MG63 (cell line): ENCODE data around the gene CD59. TPM values are rescaled to one million over a fixed set of nuclear protein-coding genes. Genes with fewer than 3 reads are reported as not detected.

Experiments used
- DNase-seq: peaks from one replicate; pipeline ENCODE4 v3.0.0-alpha.2; 2020
- H3K27me3 ChIP-seq: fragments of 250-450 bp; sonication (Bioruptor Pico); 2 replicates; pipeline ENCODE4 v1.5.1; 2020; ENCODE audit warnings: mild to moderate bottlenecking, moderate library complexity
- H3K36me3 ChIP-seq: fragments of 250-450 bp; sonication (Bioruptor Pico); 2 replicates; pipeline ENCODE4 v1.5.1; 2020; ENCODE audit warnings: mild to moderate bottlenecking, moderate library complexity
- H3K4me3 ChIP-seq: fragments of 250-450 bp; sonication (Bioruptor Pico); 2 replicates; pipeline ENCODE4 v1.5.1; 2020; ENCODE audit warnings: mild to moderate bottlenecking, moderate library complexity
- H3K9me3 ChIP-seq: fragments of 250-450 bp; sonication (Bioruptor Pico); 2 replicates; pipeline ENCODE4 v1.5.1; 2020; ENCODE audit warnings: mild to moderate bottlenecking, moderate library complexity
- total RNA-seq: library from RNA; depleted of rRNA; stranded (reverse); fragments of >200 nt; shearing (Covaris generic); gene quantifications from 2 replicates; pipeline ENCODE4 v1.2.3, GENCODE V29; 2014; ENCODE audit warnings: low replicate concordance

Gene CD59
- total RNA-seq, 1 experiment from 2014 or later: 360 TPM

DNA sequence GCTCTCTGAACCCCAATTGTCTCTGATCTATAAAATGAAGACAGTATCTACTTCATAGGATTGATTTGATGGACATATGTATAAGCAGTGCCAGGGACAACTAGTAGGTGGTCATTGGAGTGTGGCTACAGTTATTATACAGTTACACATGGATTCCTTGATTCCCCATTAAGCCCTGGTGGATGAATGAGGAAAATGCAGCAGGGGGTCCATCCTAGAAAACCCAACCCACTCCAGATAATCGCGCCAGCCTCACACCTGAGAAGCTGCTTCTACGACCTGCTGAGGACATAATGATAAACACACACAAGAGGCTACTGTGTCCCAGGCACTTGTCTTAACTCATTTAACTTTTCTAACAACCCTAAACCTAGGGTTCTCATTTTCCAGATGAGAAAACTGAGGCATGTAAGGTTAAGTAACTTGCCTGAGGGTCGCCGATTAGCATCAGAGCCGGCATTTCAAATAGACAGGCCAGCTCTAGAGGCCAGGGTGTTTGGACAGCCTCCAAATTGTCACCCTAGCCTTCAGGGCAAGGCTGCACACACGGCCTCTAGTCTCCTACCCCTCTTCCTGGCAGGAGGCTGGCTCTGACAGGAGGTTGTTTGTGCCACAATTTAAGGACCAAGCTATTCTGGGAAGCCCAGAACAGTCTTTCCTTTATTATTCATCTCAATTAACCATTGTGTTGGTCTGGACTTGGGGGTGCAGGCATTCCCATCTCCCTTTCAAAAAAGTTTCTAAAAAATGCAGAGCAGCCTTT is 31.8 kb downstream of the CD59 start:
- peaks cover 53% of the 10 kb centered on the region for H3K36me3 ChIP-seq
- DNase-seq: no peak
- H3K9me3 ChIP-seq: no peaks in the 10 kb centered on the region
- no peaks in the 10 kb centered on the region for H3K27me3 ChIP-seq
- H3K4me3 ChIP-seq: no peak overlapping the region

- H3K36me3 ChIP-seq: peaks cover 47% of the 10 kb centered on the region
- no peaks in the 10 kb centered on the region for H3K27me3 ChIP-seq
- DNase-seq: peak; percentile 52
- H3K4me3 ChIP-seq: no peak overlapping the region
- no peaks in the 10 kb centered on the region for H3K9me3 ChIP-seq
Observed at GRCh38 chr11:33703788-33704187, 32.4 kb downstream of the CD59 start.

GRCh38 chr11:33703234-33703633 is 33.0 kb downstream of the CD59 start:
- Histone ChIP-seq H3K27me3 (no peaks in the 10 kb centered on the region), H3K36me3 (peaks cover 43% of the 10 kb centered on the region), H3K4me3 (no peak overlapping the region), H3K9me3 (no peaks in the 10 kb centered on the region)
- DNase-seq: no peak

- H3K27me3 ChIP-seq: no peaks in the 10 kb centered on the region
- peaks cover 27% of the 10 kb centered on the region for H3K36me3 ChIP-seq
- H3K9me3 ChIP-seq: no peaks in the 10 kb centered on the region
- peak overlapping the region; percentile 52 for H3K4me3 ChIP-seq
- DNase-seq: no peak
Observed at GRCh38 chr11:33701302-33702230, 34.7 kb downstream of the CD59 start.

DNA sequence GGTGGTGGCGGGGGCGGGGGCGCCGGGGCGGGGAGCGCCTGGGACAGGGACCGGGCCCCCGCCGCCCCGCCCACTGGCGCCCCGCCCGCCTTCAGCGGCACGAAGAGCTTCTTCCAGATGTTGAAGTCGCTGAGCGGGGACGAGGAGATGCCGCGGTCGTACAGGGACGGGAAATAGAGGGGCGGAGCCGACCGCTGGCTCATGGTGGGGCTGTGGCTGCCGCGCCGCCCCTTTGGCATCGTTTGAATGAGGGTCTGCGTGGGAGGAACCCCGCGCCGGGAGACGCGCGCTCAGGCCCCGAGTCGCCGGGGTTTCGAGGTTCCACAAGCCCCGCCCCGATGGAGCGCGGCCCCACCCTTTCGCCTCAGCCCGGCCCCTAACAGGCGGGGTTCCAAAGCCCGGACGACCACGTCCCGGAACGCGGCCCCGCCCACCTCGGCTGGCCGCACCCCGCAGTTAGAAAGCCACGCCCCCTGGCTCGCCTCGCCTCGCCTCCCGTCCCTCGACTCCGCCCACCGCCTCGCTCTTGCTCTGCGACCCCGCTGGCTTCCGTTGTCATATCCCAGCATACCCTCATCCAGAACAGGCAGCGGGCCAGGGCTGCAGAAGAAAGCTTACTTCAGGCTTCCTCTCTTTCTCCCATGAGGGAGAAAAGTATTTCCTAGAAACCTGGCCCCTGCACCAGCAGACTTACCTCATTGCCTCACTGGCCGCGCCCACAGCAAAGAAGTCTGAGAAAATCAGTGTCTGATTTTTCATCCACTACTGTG is 35.5 kb downstream of the CD59 start, which contains the start of gene C11orf91:
TSS of gene C11orf91 (minus strand) at position 325 of the 770 bp plus-strand sequence. CDS start at position 239, 86 bp downstream.
- peak; percentile 97 for DNase-seq
- Histone ChIP-seq H3K4me3 (peak within 1 kb of the TSS; percentile 52), H3K9me3 (no peaks in the 10 kb centered on the region), H3K36me3 (peaks cover 20% of the 10 kb centered on the region), H3K27me3 (no peaks in the 10 kb centered on the region)

DNA sequence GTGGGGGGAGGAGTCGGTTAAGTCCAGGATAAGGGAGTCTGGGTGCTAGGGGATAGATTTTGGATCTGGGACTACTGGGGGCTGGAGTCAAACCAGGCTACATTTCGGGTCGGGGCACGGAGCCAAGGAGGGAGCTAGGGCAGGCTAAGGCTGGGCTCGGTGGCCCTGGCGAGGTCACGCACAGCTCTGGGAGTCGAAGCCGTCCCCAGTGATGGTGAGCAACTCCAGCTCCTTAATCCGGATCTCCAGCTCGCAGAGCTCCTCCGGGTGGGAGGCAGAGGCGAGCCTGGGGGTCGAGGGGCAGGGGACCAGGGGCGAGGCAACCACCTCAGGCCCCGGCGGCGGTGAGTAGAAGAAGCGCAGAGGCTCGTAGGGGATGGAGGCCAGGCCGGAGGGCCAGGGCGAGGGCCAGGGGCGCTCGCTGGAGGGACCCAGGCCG is 36.1 kb downstream of the CD59 start:
- no peak for DNase-seq

GRCh38 chr11:33699515-33700062 is 36.6 kb downstream of the CD59 start:
- Histone ChIP-seq H3K9me3 (no peaks in the 10 kb centered on the region), H3K4me3 (no peak overlapping the region), H3K36me3 (peaks cover 9% of the 10 kb centered on the region), H3K27me3 (no peaks in the 10 kb centered on the region)
- no peak for DNase-seq

More for the DNA sequence above, 36.1 kb downstream of the CD59 start:
- peaks cover 14% of the 10 kb centered on the region for H3K36me3 ChIP-seq
- no peaks in the 10 kb centered on the region for H3K9me3 ChIP-seq
- H3K27me3 ChIP-seq: no peaks in the 10 kb centered on the region
- H3K4me3 ChIP-seq: peak overlapping the region; percentile 52

DNA sequence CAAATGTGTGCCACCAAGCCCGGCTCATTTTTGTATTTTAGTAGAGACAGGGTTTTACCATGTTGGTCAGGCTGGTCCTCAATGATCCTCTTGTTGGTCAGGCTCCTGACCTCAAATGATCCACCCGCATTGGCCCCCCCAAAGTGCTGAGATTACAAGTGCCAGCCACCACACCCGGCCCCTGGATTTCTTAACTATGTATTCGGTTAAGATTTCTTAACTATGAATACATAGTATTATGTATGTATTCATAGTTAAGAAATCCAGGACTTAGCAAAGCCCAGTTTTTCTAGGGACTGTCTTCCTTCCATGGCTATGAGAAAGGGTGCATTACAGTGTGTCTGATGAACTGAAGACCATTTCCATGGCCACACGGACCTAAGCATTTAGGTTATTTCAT is 37.3 kb downstream of the CD59 start:
- no peak for DNase-seq
- Histone ChIP-seq H3K4me3 (no peak overlapping the region), H3K9me3 (no peaks in the 10 kb centered on the region), H3K36me3 (peaks cover 3% of the 10 kb centered on the region; the same call in 1 of the 2 replicates), H3K27me3 (no peaks in the 10 kb centered on the region)

DNA sequence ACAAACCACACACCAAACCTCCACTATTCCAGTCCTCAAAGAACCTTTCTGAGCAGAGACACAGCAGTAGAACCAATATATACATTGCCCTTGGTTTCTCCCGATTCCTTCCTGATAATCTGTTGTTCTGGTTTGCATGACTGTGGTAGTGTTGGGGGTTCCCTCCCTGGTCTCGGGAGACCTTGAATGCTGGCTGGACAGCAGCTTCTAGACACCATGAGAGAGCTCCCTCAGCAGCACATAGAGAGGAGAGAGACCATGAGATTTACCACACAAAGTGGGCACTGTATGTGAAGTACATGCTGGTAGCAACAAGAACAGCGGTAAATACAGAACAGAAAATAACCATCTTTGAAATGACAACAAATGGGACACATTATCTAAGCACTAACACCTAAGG is 38.2 kb downstream of the CD59 start:
- H3K9me3 ChIP-seq: no peaks in the 10 kb centered on the region
- H3K27me3 ChIP-seq: no peaks in the 10 kb centered on the region
- no peaks in the 10 kb centered on the region for H3K36me3 ChIP-seq
- no peak overlapping the region for H3K4me3 ChIP-seq
- DNase-seq: no peak

GRCh38 chr11:33696931-33697638 is 39.1 kb downstream of the CD59 start:
- Histone ChIP-seq H3K4me3 (no peak overlapping the region), H3K36me3 (no peaks in the 10 kb centered on the region), H3K9me3 (no peaks in the 10 kb centered on the region), H3K27me3 (no peaks in the 10 kb centered on the region)
- no peak for DNase-seq

DNA sequence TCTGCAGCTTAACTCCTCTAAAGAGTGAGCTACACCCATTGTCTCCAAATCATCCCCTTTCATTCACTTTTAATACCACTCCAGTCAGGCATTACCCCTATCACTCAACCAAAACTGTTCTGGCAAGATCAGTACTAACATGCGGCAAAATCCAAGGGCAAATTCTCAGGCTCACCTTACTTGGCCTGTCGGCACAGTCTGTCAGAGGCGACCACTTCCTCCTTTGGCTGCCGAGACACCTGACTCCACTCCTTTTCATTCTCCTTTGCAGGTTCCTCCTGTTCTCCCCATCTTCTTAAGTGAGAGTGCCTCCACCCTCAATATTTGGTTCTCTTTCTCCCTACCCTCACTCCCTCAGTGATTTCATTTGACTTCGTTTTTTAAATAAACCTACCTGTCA is 39.8 kb downstream of the CD59 start:
- Histone ChIP-seq H3K36me3 (no peaks in the 10 kb centered on the region), H3K9me3 (no peaks in the 10 kb centered on the region), H3K4me3 (no peak overlapping the region), H3K27me3 (no peaks in the 10 kb centered on the region)
- DNase-seq: no peak

DNA sequence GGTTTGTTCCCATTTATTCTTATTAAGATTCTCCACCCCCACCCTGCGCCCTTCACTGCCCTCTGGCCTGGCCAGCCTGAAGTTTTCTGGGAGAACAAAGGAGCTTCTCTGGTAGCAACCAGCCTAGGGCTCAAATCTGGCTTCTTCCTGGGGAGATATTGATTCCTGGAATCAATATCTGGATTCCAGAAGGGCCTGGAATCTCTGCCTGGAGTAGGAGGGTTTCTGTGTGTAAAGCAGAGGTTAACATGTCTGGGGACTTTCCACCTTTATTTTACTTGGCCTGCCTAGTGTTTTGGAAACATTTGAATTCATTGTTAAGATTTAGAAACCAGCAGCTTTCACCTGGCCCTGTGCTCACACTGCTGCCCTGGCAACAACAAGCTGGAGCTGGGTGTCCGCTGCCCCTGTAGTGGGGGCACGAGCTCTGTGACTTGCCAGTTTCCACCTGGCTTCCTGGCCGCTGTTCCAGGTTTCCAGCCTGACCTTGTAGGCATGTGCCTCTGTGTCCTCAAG is 41.1 kb downstream of the CD59 start:
- Histone ChIP-seq H3K9me3 (no peaks in the 10 kb centered on the region), H3K27me3 (no peaks in the 10 kb centered on the region), H3K36me3 (no peaks in the 10 kb centered on the region), H3K4me3 (no peak overlapping the region)
- no peak for DNase-seq

- H3K27me3 ChIP-seq: no peaks in the 10 kb centered on the region
- no peaks in the 10 kb centered on the region for H3K36me3 ChIP-seq
- no peaks in the 10 kb centered on the region for H3K9me3 ChIP-seq
Observed at GRCh38 chr11:33694346-33695050, 41.7 kb downstream of the CD59 start.

DNA sequence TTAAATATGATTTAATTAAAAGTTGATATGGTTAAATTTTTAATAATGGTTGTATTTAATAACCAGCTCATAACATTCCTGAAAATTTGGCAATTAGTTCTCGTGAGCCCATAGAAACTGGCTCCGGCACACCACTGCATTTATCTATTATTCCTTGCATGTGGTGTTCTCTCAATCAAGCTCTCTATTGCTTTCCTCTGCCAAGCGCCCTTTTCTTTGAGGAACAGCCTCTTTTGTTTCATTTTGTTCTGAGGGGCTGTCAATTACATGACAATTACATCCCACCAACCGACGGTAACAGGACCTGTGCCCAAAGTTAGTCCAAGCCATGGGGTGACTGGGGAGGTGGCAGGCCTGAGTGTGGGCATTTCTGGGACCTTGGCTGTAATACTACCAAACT is 43.7 kb downstream of the CD59 start:
- Histone ChIP-seq H3K9me3 (no peaks in the 10 kb centered on the region), H3K4me3 (no peak overlapping the region), H3K27me3 (no peaks in the 10 kb centered on the region), H3K36me3 (no peaks in the 10 kb centered on the region)
- DNase-seq: no peak

More at GRCh38 chr11:33694346-33695050, 41.7 kb downstream of the CD59 start:
- no peak overlapping the region for H3K4me3 ChIP-seq
- no peak for DNase-seq

GRCh38 chr11:33692013-33692504 is 44.2 kb downstream of the CD59 start:
- peak; percentile 93 for DNase-seq

More at GRCh38 chr11:33692013-33692504, 44.2 kb downstream of the CD59 start:
- no peaks in the 10 kb centered on the region; the same call in 1 of the 2 replicates for H3K9me3 ChIP-seq
- no peaks in the 10 kb centered on the region for H3K27me3 ChIP-seq
- peak overlapping the region; percentile 3; the same call in 1 of the 2 replicates for H3K4me3 ChIP-seq
- H3K36me3 ChIP-seq: no peaks in the 10 kb centered on the region
